Measurements from ENCODE around the gene PHKB.

DNA sequence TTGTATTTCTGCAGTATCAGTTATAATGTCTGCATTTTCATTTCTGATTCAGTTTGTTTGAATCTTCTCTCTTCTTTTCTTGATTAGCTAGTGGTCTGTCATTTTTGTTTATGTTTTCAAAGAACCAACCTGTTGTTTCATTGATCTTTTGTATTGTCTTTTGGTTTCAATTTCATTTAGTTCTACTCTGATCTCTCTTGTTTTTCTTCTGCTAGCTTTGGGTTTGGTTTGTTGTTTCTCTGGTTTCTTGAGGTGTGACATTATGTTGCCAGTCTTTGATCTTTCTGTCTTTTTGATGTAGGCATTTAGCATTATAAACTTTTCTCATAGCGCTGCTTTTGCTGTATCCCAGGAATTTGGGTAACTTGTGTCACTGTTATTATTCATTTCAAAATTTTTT, 107.2 kb downstream of the PHKB start:
- TF ChIP-seq, protein P1, sequence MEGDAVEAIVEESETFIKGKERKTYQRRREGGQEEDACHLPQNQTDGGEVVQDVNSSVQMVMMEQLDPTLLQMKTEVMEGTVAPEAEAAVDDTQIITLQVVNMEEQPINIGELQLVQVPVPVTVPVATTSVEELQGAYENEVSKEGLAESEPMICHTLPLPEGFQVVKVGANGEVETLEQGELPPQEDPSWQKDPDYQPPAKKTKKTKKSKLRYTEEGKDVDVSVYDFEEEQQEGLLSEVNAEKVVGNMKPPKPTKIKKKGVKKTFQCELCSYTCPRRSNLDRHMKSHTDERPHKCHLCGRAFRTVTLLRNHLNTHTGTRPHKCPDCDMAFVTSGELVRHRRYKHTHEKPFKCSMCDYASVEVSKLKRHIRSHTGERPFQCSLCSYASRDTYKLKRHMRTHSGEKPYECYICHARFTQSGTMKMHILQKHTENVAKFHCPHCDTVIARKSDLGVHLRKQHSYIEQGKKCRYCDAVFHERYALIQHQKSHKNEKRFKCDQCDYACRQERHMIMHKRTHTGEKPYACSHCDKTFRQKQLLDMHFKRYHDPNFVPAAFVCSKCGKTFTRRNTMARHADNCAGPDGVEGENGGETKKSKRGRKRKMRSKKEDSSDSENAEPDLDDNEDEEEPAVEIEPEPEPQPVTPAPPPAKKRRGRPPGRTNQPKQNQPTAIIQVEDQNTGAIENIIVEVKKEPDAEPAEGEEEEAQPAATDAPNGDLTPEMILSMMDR (IDR thresholded peaks at IDR 0.05; ENCODE audit: insufficient read depth, low read depth, low read length), result no peak
- TF ChIP-seq EZH2 (IDR thresholded peaks at IDR 0.05; ENCODE audit: insufficient read depth, low read length), result no peak
